Purkinje cell (primary cell): Measurements from ENCODE around the gene FGF14. TPM values are rescaled to one million over a fixed set of nuclear protein-coding genes. Genes with fewer than 3 reads are reported as not detected.

ENCODE experiments used
- polyA plus RNA-seq: library from polyadenylated mRNA; unstranded; fragments of >200 nt; fragmentation: Nextera tagmentation; gene quantifications from 2 replicates; pipeline ENCODE4 v1.2.1, GENCODE V29; 2014

Gene FGF14
- 50.7 and 84.0 TPM in 2 replicates for polyA plus RNA-seq

GRCh38 chr13:102401766-102402165, at the start of gene FGF14:
TSS of gene FGF14 (minus strand) at chr13:102402048.

Other genes with a start within 250 kb of the FGF14 start
- 17.7 and 20.5 TPM in 2 replicates for gene TPP2, start 194.9 kb upstream of the FGF14 start, polyA plus RNA-seq